Loucy (cell line): Measurements from ENCODE around the gene SCYL2.
"Not testable (repeated sequence)": the region's sequence is repeated elsewhere in the genome, so short reads cannot be mapped to it uniquely, and the experiment has no call there.

Experiments used
- H2AFZ ChIP-seq: fragments of 200-600 bp; sonication (generic); 2 replicates; pipeline ENCODE4 v1.6.0; 2016; ENCODE audit warnings: antibody characterized with exemption, mild to moderate bottlenecking, low read length, moderate library complexity
- H3F3A ChIP-seq: fragments of 200-600 bp; 2 replicates; pipeline ENCODE4 v1.6.0; 2016; ENCODE audit warnings: antibody characterized with exemption, low read depth, mild to moderate bottlenecking
- H3K27me3 ChIP-seq: fragments of 200-600 bp; sonication (generic); 2 replicates; pipeline ENCODE4 v1.6.1; 2014; ENCODE audit warnings: low read length, mild to moderate bottlenecking; ENCODE audit not compliant: insufficient read depth, poor library complexity, severe bottlenecking
- H3K36me3 ChIP-seq: fragments of 200-600 bp; sonication (generic); 2 replicates; pipeline ENCODE4 v1.6.1; 2016; ENCODE audit warnings: low read length; ENCODE audit not compliant: insufficient read depth
- H3K4me1 ChIP-seq: fragments of 200-600 bp; sonication (generic); 2 replicates; pipeline ENCODE4 v1.5.1; 2014; ENCODE audit warnings: low read length, mild to moderate bottlenecking; ENCODE audit not compliant: insufficient read depth, poor library complexity, severe bottlenecking
- H3K4me2 ChIP-seq: fragments of 200-600 bp; sonication (generic); 2 replicates; pipeline ENCODE4 v1.6.0; 2014; ENCODE audit warnings: antibody characterized with exemption, low read length, low read depth, mild to moderate bottlenecking; ENCODE audit not compliant: poor library complexity, severe bottlenecking
- H3K4me3 ChIP-seq: fragments of 200-600 bp; sonication (generic); 2 replicates; pipeline ENCODE4 v1.5.1; 2014; ENCODE audit warnings: low read length, mild to moderate bottlenecking, mixed read lengths; ENCODE audit not compliant: poor library complexity, severe bottlenecking
- H3K79me2 ChIP-seq: fragments of 200-600 bp; sonication (generic); 2 replicates; pipeline ENCODE4 v1.6.1; 2014; ENCODE audit warnings: low read length; ENCODE audit not compliant: insufficient read depth
- H3K9ac ChIP-seq: fragments of 200-600 bp; sonication (generic); 2 replicates; pipeline ENCODE4 v1.6.0; 2014; ENCODE audit warnings: mild to moderate bottlenecking, low read depth, low read length, moderate library complexity; ENCODE audit not compliant: poor library complexity, severe bottlenecking
- H3K9me2 ChIP-seq: fragments of 200-600 bp; sonication (generic); replicated peaks from 2 replicates; pipeline ENCODE4 v1.6.1; 2016; ENCODE audit warnings: low read depth, low read length, mixed read lengths
- H3K9me3 ChIP-seq: fragments of 200-600 bp; sonication (generic); 2 replicates; pipeline ENCODE4 v1.6.1; 2014; ENCODE audit warnings: mild to moderate bottlenecking, antibody characterized with exemption, low read length, low read depth; ENCODE audit not compliant: insufficient read depth
- H4K20me1 ChIP-seq: fragments of 200-600 bp; sonication (generic); 2 replicates; pipeline ENCODE4 v1.6.0; 2014; ENCODE audit warnings: antibody characterized with exemption, low read length, mild to moderate bottlenecking; ENCODE audit not compliant: insufficient read depth, poor library complexity, severe bottlenecking
- EZH2phosphoT487 ChIP-seq: fragments of 200-600 bp; IDR thresholded peaks from 2 replicates; pipeline ENCODE4 v1.6.1; 2018; ENCODE audit warnings: antibody characterized with exemption, mild to moderate bottlenecking, moderate library complexity, borderline replicate concordance
- TF ChIP-seq, protein P1 (sequence below): fragments of 200-600 bp; sonication (generic); conservative IDR thresholded peaks from 2 replicates; pipeline ENCODE4 v1.5.1; 2014; ENCODE audit warnings: mild to moderate bottlenecking, antibody characterized with exemption, low read length

SCYL2 gene

DNA sequence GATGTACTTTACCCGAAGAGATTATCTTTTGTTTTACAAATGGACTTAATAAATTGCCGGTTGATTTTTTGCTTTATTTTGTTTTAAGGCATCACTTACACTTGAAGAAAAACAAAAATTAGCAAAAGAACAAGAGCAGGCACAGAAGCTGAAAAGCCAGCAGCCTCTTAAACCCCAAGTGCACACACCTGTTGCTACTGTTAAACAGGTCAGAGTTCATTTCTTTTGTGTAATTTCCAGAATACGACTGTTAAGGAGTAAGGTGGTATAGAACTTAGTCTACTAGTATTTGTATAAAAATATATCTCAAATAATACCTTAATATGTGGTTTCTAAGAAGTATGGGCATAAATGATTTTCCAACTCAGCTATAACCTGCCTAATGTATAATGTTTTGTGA is 70.3 kb downstream of the SCYL2 start:
- H3K9me3 ChIP-seq: no peaks in the 10 kb centered on the region
- no peaks in the 10 kb centered on the region for H3K4me1 ChIP-seq
- no peaks in the 10 kb centered on the region for H3K79me2 ChIP-seq
- H3K9me2 ChIP-seq: no peaks in the 10 kb centered on the region
- no peaks in the 10 kb centered on the region for H4K20me1 ChIP-seq
- TF ChIP-seq, protein P1, sequence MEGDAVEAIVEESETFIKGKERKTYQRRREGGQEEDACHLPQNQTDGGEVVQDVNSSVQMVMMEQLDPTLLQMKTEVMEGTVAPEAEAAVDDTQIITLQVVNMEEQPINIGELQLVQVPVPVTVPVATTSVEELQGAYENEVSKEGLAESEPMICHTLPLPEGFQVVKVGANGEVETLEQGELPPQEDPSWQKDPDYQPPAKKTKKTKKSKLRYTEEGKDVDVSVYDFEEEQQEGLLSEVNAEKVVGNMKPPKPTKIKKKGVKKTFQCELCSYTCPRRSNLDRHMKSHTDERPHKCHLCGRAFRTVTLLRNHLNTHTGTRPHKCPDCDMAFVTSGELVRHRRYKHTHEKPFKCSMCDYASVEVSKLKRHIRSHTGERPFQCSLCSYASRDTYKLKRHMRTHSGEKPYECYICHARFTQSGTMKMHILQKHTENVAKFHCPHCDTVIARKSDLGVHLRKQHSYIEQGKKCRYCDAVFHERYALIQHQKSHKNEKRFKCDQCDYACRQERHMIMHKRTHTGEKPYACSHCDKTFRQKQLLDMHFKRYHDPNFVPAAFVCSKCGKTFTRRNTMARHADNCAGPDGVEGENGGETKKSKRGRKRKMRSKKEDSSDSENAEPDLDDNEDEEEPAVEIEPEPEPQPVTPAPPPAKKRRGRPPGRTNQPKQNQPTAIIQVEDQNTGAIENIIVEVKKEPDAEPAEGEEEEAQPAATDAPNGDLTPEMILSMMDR: no peak
- no peak for TF ChIP-seq EZH2phosphoT487
- H2AFZ ChIP-seq: no peak overlapping the region
- no peak overlapping the region for H3K9ac ChIP-seq
- H3F3A ChIP-seq: no peaks in the 10 kb centered on the region
- no peak overlapping the region for H3K4me2 ChIP-seq
- no peak overlapping the region for H3K4me3 ChIP-seq
- H3K36me3 ChIP-seq: peaks cover 69% of the 10 kb centered on the region
- H3K27me3 ChIP-seq: no peaks in the 10 kb centered on the region

DNA sequence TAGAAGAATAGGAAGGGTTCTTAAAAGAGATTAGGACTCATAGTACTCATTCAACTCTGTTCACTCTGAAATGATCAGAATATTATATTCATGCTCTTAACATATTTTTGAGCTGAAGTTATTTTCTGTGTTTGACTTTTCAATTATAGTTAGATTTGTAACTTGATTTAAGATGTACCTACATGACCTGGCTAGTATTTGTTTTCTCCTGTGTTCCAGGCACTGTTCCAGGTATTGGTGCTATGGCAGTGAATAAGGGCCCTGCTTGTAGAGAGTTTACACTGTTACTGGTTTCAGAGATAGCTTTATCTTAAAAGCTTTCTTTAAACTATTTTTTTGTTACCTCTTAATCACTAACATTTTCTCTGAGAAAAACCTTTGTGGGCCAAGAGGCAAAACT is 70.8 kb downstream of the SCYL2 start:
- H3K4me2 ChIP-seq: no peak overlapping the region
- H3K9me2 ChIP-seq: no peaks in the 10 kb centered on the region
- H3K9me3 ChIP-seq: no peaks in the 10 kb centered on the region
- H3K36me3 ChIP-seq: peaks cover 66% of the 10 kb centered on the region
- no peak overlapping the region for H2AFZ ChIP-seq
- H3F3A ChIP-seq: no peaks in the 10 kb centered on the region
- H3K4me3 ChIP-seq: no peak overlapping the region
- H3K4me1 ChIP-seq: no peaks in the 10 kb centered on the region
- no peak overlapping the region for H3K9ac ChIP-seq
- no peaks in the 10 kb centered on the region for H4K20me1 ChIP-seq
- H3K79me2 ChIP-seq: no peaks in the 10 kb centered on the region
- no peak for TF ChIP-seq EZH2phosphoT487
- TF ChIP-seq, protein P1: no peak
- H3K27me3 ChIP-seq: no peaks in the 10 kb centered on the region

- no peaks in the 10 kb centered on the region for H3K27me3 ChIP-seq
- no peak overlapping the region for H2AFZ ChIP-seq
- no peaks in the 10 kb centered on the region for H3K9me3 ChIP-seq
- peaks cover 55% of the 10 kb centered on the region for H3K36me3 ChIP-seq
- no peaks in the 10 kb centered on the region for H3K4me1 ChIP-seq
- no peak overlapping the region for H3K4me2 ChIP-seq
- no peaks in the 10 kb centered on the region for H3F3A ChIP-seq
- no peaks in the 10 kb centered on the region for H4K20me1 ChIP-seq
- H3K4me3 ChIP-seq: no peak overlapping the region
- H3K79me2 ChIP-seq: no peaks in the 10 kb centered on the region
- no peak overlapping the region for H3K9ac ChIP-seq
- TF ChIP-seq, protein P1: no peak
- TF ChIP-seq EZH2phosphoT487: no peak
- no peaks in the 10 kb centered on the region for H3K9me2 ChIP-seq
These were observed 72.1 kb downstream of the SCYL2 start for GRCh38 chr12:100339071-100339470.

GRCh38 chr12:100342897-100343296 is 75.9 kb downstream of the SCYL2 start:
- not testable (repeated sequence) for H3K4me1 ChIP-seq, H2AFZ ChIP-seq, H3K4me2 ChIP-seq, H3F3A ChIP-seq, H3K9me2 ChIP-seq, H4K20me1 ChIP-seq, H3K4me3 ChIP-seq, H3K27me3 ChIP-seq, H3K9me3 ChIP-seq, H3K9ac ChIP-seq, H3K79me2 ChIP-seq
- H3K36me3 ChIP-seq: peaks cover 19% of the 10 kb centered on the region; the same call in 1 of the 2 replicates

DNA sequence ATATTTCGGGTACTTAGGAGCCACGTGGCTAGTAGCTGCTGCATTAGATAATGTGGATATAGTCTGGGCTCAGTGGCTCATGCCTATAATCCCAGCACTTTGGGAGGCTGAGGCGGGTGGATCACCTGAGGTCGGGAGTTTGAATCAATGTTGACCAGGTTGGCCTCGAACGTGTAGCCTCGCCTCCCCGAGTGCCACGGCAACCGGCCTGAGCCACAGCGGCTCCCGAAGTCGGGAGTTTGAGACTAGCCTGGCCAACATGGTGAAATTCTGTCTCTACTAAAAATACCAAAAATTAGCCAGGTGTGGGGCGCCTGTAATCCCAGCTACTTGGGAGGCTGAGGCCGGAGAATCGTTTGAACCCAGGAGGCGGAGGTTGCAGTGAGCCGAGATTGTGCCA is 77.4 kb downstream of the SCYL2 start:
- not testable (repeated sequence) for H3K9me3 ChIP-seq, H3K36me3 ChIP-seq, H3F3A ChIP-seq, H3K27me3 ChIP-seq, H3K4me3 ChIP-seq, H4K20me1 ChIP-seq, H3K79me2 ChIP-seq, H3K9me2 ChIP-seq, H2AFZ ChIP-seq, H3K9ac ChIP-seq, H3K4me2 ChIP-seq, H3K4me1 ChIP-seq
